Measurements from ENCODE around the gene ATP1B1.

DNA sequence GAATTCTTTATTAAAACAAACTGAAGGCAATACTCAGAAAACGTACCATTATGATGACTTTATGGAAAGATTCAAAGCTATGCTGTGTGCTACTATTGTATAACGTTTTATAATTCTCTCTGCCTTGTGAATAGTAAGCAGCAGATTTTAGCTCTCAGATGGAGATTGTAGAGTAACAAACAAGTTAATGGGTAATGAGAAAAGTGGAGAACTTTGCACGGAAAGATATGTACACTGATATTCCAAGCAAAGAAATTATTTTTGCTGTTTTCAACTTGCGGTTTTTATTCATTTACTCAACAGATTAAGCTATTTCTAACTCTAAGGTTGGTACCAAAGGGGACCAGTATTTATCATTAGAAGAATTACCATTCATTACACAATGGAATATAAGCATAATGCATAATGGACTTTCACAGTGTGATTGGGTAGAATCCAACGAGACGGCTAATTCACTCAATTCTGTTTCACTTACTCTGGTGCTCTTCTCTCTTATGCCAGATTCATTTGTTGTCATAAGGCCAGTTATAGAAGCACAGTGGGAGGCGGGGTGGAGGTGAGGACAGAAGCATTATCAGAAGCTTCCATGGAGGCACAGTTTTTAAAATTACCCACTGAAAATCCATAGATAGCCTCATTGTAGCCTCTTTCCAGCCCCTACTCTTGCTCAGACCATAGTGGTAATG lies 38.6 kb downstream of the ATP1B1 start:
- TF ChIP-seq POLR2A (IDR thresholded peaks at IDR 0.05; ENCODE audit: borderline replicate concordance, extremely low read depth, insufficient read depth, insufficient read length), result no peak
- TF ChIP-seq CTCF (IDR thresholded peaks at IDR 0.05 in 2 of 3, conservative IDR thresholded peaks at IDR 0.05 in 1 of 3; ENCODE audit: borderline replicate concordance in 1 of 3, insufficient read depth in 1 of 3, low read depth in 2 of 3, low read length in 2 of 3), result no peak
